ENCODE results near the gene EIF6. TPM values are rescaled to one million over a fixed set of nuclear protein-coding genes. Genes with fewer than 3 reads are reported as not detected.

EIF6 gene
- total RNA-seq, 1 donor from 2014 or later = 226 TPM

GRCh38 chr20:35328095-35328685, 43.6 kb upstream of the EIF6 start:
- no peak for FAIRE-seq
- Histone ChIP-seq H3K4me3 (ENCODE audit: low read depth, low read length) (no peak overlapping the region), H3K36me3 (ENCODE audit: control insufficient read depth, insufficient read depth, low read length) (peaks cover 2% of the 10 kb centered on the region), H3K27me3 (ENCODE audit: control insufficient read depth, insufficient read depth, low read length) (no peaks in the 10 kb centered on the region)
- no peak for TF ChIP-seq CTCF (IDR thresholded peaks at IDR 0.05; ENCODE audit: insufficient read depth, low read length, severe bottlenecking)
- no peak for DNase-seq (ENCODE audit: low read depth)

DNA sequence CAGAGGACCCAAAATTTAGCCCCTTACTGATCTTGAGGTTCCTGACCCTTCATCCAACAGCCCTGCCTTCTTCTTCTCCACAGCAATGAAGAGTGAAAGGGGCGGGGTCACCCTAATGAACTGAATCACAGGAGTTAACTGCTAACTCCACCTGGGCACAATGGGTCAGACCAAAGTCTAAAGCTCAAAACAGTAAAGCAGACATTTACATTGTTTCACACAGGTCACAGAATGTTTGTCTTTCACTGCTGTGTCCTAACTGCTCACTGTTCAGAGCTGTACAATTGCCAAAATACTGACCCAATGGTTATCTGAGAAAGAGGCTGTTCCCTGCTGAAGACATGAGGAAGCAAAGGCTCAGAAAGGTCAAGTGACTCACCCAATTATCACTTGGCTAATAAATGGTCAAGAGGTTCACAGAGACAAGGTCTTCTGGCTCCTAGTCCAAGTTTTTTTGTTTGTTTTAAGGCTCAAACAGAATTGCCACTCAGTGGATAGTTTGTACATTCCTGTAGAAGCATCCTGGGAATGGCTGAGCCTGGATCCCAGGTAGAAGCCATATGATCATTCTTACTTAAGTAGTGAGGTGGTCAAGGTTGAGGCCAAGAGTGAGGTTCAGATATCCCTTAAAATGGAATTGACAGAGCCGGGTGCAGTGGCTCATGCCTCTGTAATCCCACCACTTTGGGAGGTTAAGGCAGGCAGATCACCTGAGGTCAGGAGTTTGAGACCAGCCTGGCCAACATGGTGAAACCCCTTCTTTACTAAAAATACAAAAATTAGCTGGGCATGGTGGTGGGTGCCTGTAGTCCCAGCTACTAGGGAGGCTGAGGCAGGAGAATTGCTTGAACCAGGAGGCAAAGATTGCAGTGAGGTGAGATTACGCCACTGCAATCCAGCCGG, 42.8 kb upstream of the EIF6 start:
- Histone ChIP-seq H3K4me3 (ENCODE audit: low read depth, low read length) (no peak overlapping the region), H3K27me3 (ENCODE audit: control insufficient read depth, insufficient read depth, low read length) (no peaks in the 10 kb centered on the region), H3K36me3 (ENCODE audit: control insufficient read depth, insufficient read depth, low read length) (peaks cover 2% of the 10 kb centered on the region)
- no peak for TF ChIP-seq CTCF (IDR thresholded peaks at IDR 0.05; ENCODE audit: insufficient read depth, low read length, severe bottlenecking)
- FAIRE-seq (no peak), DNase-seq (ENCODE audit: low read depth) (no peak)

- FAIRE-seq (no peak), DNase-seq (ENCODE audit: low read depth) (no peak)
- Histone ChIP-seq H3K4me3 (ENCODE audit: low read depth, low read length) (no peak overlapping the region), H3K36me3 (ENCODE audit: control insufficient read depth, insufficient read depth, low read length) (peaks cover 2% of the 10 kb centered on the region), H3K27me3 (ENCODE audit: control insufficient read depth, insufficient read depth, low read length) (no peaks in the 10 kb centered on the region)
- no peak for TF ChIP-seq CTCF (IDR thresholded peaks at IDR 0.05; ENCODE audit: insufficient read depth, low read length, severe bottlenecking)
Observed at GRCh38 chr20:35326740-35327073, 42.1 kb upstream of the EIF6 start.

DNA sequence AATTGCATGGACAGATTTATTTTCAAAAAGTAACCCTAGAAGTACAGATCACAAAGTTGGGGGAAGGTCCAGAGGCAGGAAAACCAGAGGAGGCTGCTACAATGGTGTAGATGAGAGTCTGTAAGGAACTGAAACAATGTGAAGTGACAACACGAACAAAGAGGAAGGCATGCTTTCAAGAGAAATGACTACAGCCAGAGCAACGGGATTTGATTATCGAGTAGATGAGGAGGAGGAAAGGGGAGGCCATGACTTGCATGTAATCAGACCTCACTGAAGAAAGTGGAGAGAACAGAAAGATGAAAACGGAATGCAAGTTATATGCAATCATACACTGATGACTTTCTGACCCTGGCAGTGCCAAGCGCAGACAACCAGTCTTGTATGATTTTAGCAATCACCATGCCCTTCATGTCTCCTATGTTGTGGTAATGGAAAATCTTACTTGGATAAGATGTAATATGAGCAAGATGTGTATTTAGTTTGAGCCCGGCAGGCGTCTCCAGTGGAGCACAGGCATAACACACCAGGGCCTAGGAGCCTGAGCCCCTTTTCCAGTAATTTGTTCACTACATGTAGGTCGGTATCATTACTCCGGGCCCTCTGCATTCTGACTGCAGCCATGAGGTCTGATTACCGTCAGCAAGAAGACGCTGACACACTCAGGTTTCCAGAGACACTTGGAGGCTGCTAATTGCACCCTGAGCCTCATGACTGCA, 41.6 kb upstream of the EIF6 start:
- no peak overlapping the region for H3K4me3 ChIP-seq (ENCODE audit: low read depth, low read length)
- no peak for DNase-seq (ENCODE audit: low read depth)
- peaks cover 2% of the 10 kb centered on the region for H3K36me3 ChIP-seq (ENCODE audit: control insufficient read depth, insufficient read depth, low read length)
- TF ChIP-seq CTCF (IDR thresholded peaks at IDR 0.05; ENCODE audit: insufficient read depth, low read length, severe bottlenecking) = no peak
- no peak for FAIRE-seq
- no peaks in the 10 kb centered on the region for H3K27me3 ChIP-seq (ENCODE audit: control insufficient read depth, insufficient read depth, low read length)

GRCh38 chr20:35325401-35325800, 40.8 kb upstream of the EIF6 start:
- no peak overlapping the region for H3K4me3 ChIP-seq (ENCODE audit: low read depth, low read length)
- no peaks in the 10 kb centered on the region for H3K27me3 ChIP-seq (ENCODE audit: control insufficient read depth, insufficient read depth, low read length)
- FAIRE-seq (no peak), DNase-seq (ENCODE audit: low read depth) (no peak)
- TF ChIP-seq CTCF (IDR thresholded peaks at IDR 0.05; ENCODE audit: insufficient read depth, low read length, severe bottlenecking) = no peak
- H3K36me3 ChIP-seq (ENCODE audit: control insufficient read depth, insufficient read depth, low read length) = peaks cover 2% of the 10 kb centered on the region

Data from bronchial epithelial cell (primary cell).